HG03175 (cell line): Measurements from ENCODE around the gene ASPSCR1.

ENCODE experiments used
- ATAC-seq: cut with Tn5 transposase; IDR thresholded peaks from one replicate; pipeline ENCODE4 v1.9.1; 2021; ENCODE audit warnings: mild to moderate bottlenecking, moderate library complexity; ENCODE audit not compliant: unreplicated experiment

The ASPSCR1 gene

GRCh38 chr17:81998691-81999438, 21.4 kb downstream of the ASPSCR1 start:
- no peak for ATAC-seq

- no peak for ATAC-seq
These were observed 22.2 kb downstream of the ASPSCR1 start for GRCh38 chr17:81999587-81999975.

- ATAC-seq: no peak
These were observed 22.8 kb downstream of the ASPSCR1 start for GRCh38 chr17:81999976-82000802.

- no peak for ATAC-seq
These were observed 23.6 kb downstream of the ASPSCR1 start for GRCh38 chr17:82000803-82001570.

- no peak for ATAC-seq
These were observed 24.2 kb downstream of the ASPSCR1 start for GRCh38 chr17:82001571-82002056.

- ATAC-seq: no peak
These were observed 26.3 kb downstream of the ASPSCR1 start for GRCh38 chr17:82003411-82004381.

- ATAC-seq: no peak
These were observed 27.4 kb downstream of the ASPSCR1 start for GRCh38 chr17:82004517-82005455.

GRCh38 chr17:82005701-82006348, 28.4 kb downstream of the ASPSCR1 start:
- ATAC-seq: no peak

- no peak for ATAC-seq
These were observed 29.2 kb downstream of the ASPSCR1 start for GRCh38 chr17:82006468-82007227.

GRCh38 chr17:82007228-82007494, 29.7 kb downstream of the ASPSCR1 start:
- ATAC-seq: no peak

GRCh38 chr17:82007495-82008257, 30.2 kb downstream of the ASPSCR1 start:
- no peak for ATAC-seq

GRCh38 chr17:82008258-82008940, 31.0 kb downstream of the ASPSCR1 start:
- no peak for ATAC-seq

GRCh38 chr17:82008941-82009405, 31.5 kb downstream of the ASPSCR1 start:
- ATAC-seq: no peak

- ATAC-seq: no peak
These were observed 32.0 kb downstream of the ASPSCR1 start for GRCh38 chr17:82009413-82009812.

- ATAC-seq: no peak
These were observed 33.4 kb downstream of the ASPSCR1 start for GRCh38 chr17:82010575-82011525.
